Fibroblast of lung (primary cell): ENCODE results near the gene RNF224. TPM values are rescaled to one million over a fixed set of nuclear protein-coding genes. Genes with fewer than 3 reads are reported as not detected.

Experiments
- DNase-seq, 2 donors: peaks; one replicate each; pipeline versions ENCODE4 v3.0.0 to v3.0.0-alpha.2; 2010; ENCODE audit warnings: low read depth in 2 of 2
- H2AFZ ChIP-seq: 2 replicates; pipeline ENCODE4 v1.5.1; 2012; ENCODE audit warnings: low read length, control low read depth, inconsistent platforms
- H3K27ac ChIP-seq: 2 replicates; pipeline ENCODE4 v1.5.1; 2011; ENCODE audit warnings: low read length, control low read depth; ENCODE audit not compliant: insufficient read depth
- H3K27me3 ChIP-seq: 2 replicates; pipeline ENCODE4 v1.5.1; 2011; ENCODE audit warnings: mild to moderate bottlenecking, low read length; ENCODE audit not compliant: control insufficient read depth, insufficient read depth
- H3K36me3 ChIP-seq: 2 replicates; pipeline ENCODE4 v1.5.1; 2011; ENCODE audit warnings: low read length; ENCODE audit not compliant: control insufficient read depth, insufficient read depth
- H3K4me1 ChIP-seq: 2 replicates; pipeline ENCODE4 v1.5.1; 2011; ENCODE audit warnings: low read length; ENCODE audit not compliant: control insufficient read depth, insufficient read depth; ENCODE audit errors: extremely low read depth
- H3K4me2 ChIP-seq: 2 replicates; pipeline ENCODE4 v1.5.1; 2011; ENCODE audit warnings: low read length, control low read depth; ENCODE audit not compliant: insufficient read depth; ENCODE audit errors: extremely low read depth
- H3K4me3 ChIP-seq, 4 experiments: fragments of 200-600 bp in 1 of 4; sonication (generic) in 1 of 4; replicated peaks in 1 of 4; 2 replicates each; pipeline ENCODE4 v1.5.1; 2011 to 2016; ENCODE audit warnings: low read length in 4 of 4, low read depth in 3 of 4, mild to moderate bottlenecking in 3 of 4, control low read depth in 2 of 4, inconsistent platforms in 1 of 4, mixed read lengths in 1 of 4; ENCODE audit not compliant: insufficient read depth in 1 of 4; ENCODE audit errors: control extremely low read depth in 1 of 4
- H3K79me2 ChIP-seq: 2 replicates; pipeline ENCODE4 v1.5.1; 2012; ENCODE audit warnings: mild to moderate bottlenecking, low read length, inconsistent platforms; ENCODE audit not compliant: control insufficient read depth, insufficient read depth
- H3K9ac ChIP-seq: 2 replicates; pipeline ENCODE4 v1.5.1; 2011; ENCODE audit warnings: mild to moderate bottlenecking, low read length, control low read depth; ENCODE audit not compliant: insufficient read depth
- H3K9me3 ChIP-seq: 2 replicates; pipeline ENCODE4 v1.5.1; 2012; ENCODE audit warnings: low read depth, low read length; ENCODE audit not compliant: control insufficient read depth, insufficient read depth
- H4K20me1 ChIP-seq: 2 replicates; pipeline ENCODE4 v1.5.1; 2011; ENCODE audit warnings: low read length; ENCODE audit not compliant: control insufficient read depth, insufficient read depth; ENCODE audit errors: extremely low read depth
- CTCF ChIP-seq, 2 donors: IDR thresholded peaks in 1 of 2; conservative IDR thresholded peaks in 1 of 2; 1 replicate in 1 of 2; 2 replicates in 1 of 2; pipeline ENCODE4 v1.5.1; 2011 to 2012; ENCODE audit warnings: low read length in 2 of 2, control low read depth in 1 of 2, inconsistent platforms in 1 of 2, low read depth in 1 of 2, mild to moderate bottlenecking in 1 of 2
- EZH2 ChIP-seq: IDR thresholded peaks from 2 replicates; pipeline ENCODE4 v1.5.1; 2012; ENCODE audit warnings: low read length, control low read depth, mild to moderate bottlenecking; ENCODE audit errors: missing control alignments
- polyA plus RNA-seq, 2 donors: library from polyadenylated mRNA; depleted of rRNA in 1 of 2; stranded (reverse) in 1 of 2; unstranded in 1 of 2; fragments of >200 nt; gene quantifications; 2 replicates each; pipeline ENCODE4 v1.2.1, GENCODE V29; 2011 to 2012; ENCODE audit warnings: missing spikeins in 1 of 2
- total RNA-seq: library from RNA; depleted of rRNA; stranded (reverse); fragments of >200 nt; gene quantifications from 2 replicates; pipeline ENCODE4 v1.2.1, GENCODE V29; 2014

The RNF224 gene
- total and polyA plus RNA-seq, 2 donors (not counting 1 experiment from before 2014, with no cell fraction given): under 0.01 TPM; not detected in 1

GRCh38 chr9:137272241-137273094 lies 45.2 kb downstream of the RNF224 start:
- Histone ChIP-seq H3K79me2 (no peaks in the 10 kb centered on the region), H3K9me3 (no peaks in the 10 kb centered on the region), H3K36me3 (peaks cover 29% of the 10 kb centered on the region), H2AFZ (no peak overlapping the region), H3K9ac (no peak overlapping the region), H3K27me3 (no peaks in the 10 kb centered on the region), H4K20me1 (no peaks in the 10 kb centered on the region), H3K4me1 (peaks cover 21% of the 10 kb centered on the region), H3K4me2 (no peak overlapping the region), H3K27ac (no peak overlapping the region), H3K4me3 (no peak overlapping the region)
- no peak for DNase-seq
- TF ChIP-seq EZH2 (no peak), CTCF (conservative IDR thresholded peaks at IDR 0.05 in 1 of 2, IDR thresholded peaks at IDR 0.05 in 1 of 2; ENCODE audit: low read depth in 1 of 2, low read length in 2 of 2) (no peak)

GRCh38 chr9:137273095-137273490 lies 45.8 kb downstream of the RNF224 start:
- Histone ChIP-seq H3K27ac (no peak overlapping the region), H3K4me3 (no peak overlapping the region), H4K20me1 (no peaks in the 10 kb centered on the region), H2AFZ (no peak overlapping the region), H3K4me1 (peaks cover 21% of the 10 kb centered on the region), H3K4me2 (no peak overlapping the region), H3K9me3 (no peaks in the 10 kb centered on the region), H3K9ac (no peak overlapping the region), H3K79me2 (no peaks in the 10 kb centered on the region), H3K27me3 (no peaks in the 10 kb centered on the region), H3K36me3 (peaks cover 27% of the 10 kb centered on the region)
- DNase-seq: no peak
- TF ChIP-seq EZH2: no peak
- TF ChIP-seq CTCF (conservative IDR thresholded peaks at IDR 0.05 in 1 of 2, IDR thresholded peaks at IDR 0.05 in 1 of 2; ENCODE audit: low read depth in 1 of 2, low read length in 2 of 2): no peak

- peaks cover 27% of the 10 kb centered on the region for H3K36me3 ChIP-seq
- TF ChIP-seq EZH2: no peak
- TF ChIP-seq CTCF (conservative IDR thresholded peaks at IDR 0.05 in 1 of 2, IDR thresholded peaks at IDR 0.05 in 1 of 2; ENCODE audit: low read depth in 1 of 2, low read length in 2 of 2): no peak
- no peak for DNase-seq
- no peak overlapping the region for H3K9ac ChIP-seq
- no peaks in the 10 kb centered on the region for H3K9me3 ChIP-seq
- H4K20me1 ChIP-seq: no peaks in the 10 kb centered on the region
- H3K27ac ChIP-seq: no peak overlapping the region
- H3K4me2 ChIP-seq: no peak overlapping the region
- H3K4me1 ChIP-seq: peaks cover 18% of the 10 kb centered on the region
- no peaks in the 10 kb centered on the region for H3K27me3 ChIP-seq
- no peak overlapping the region for H2AFZ ChIP-seq
- H3K79me2 ChIP-seq: peaks cover 4% of the 10 kb centered on the region
- no peak overlapping the region for H3K4me3 ChIP-seq
Observed at GRCh38 chr9:137273611-137274320, 46.5 kb downstream of the RNF224 start.
